ENCODE measurements around the gene TBC1D4.

The TBC1D4 gene, protein sequence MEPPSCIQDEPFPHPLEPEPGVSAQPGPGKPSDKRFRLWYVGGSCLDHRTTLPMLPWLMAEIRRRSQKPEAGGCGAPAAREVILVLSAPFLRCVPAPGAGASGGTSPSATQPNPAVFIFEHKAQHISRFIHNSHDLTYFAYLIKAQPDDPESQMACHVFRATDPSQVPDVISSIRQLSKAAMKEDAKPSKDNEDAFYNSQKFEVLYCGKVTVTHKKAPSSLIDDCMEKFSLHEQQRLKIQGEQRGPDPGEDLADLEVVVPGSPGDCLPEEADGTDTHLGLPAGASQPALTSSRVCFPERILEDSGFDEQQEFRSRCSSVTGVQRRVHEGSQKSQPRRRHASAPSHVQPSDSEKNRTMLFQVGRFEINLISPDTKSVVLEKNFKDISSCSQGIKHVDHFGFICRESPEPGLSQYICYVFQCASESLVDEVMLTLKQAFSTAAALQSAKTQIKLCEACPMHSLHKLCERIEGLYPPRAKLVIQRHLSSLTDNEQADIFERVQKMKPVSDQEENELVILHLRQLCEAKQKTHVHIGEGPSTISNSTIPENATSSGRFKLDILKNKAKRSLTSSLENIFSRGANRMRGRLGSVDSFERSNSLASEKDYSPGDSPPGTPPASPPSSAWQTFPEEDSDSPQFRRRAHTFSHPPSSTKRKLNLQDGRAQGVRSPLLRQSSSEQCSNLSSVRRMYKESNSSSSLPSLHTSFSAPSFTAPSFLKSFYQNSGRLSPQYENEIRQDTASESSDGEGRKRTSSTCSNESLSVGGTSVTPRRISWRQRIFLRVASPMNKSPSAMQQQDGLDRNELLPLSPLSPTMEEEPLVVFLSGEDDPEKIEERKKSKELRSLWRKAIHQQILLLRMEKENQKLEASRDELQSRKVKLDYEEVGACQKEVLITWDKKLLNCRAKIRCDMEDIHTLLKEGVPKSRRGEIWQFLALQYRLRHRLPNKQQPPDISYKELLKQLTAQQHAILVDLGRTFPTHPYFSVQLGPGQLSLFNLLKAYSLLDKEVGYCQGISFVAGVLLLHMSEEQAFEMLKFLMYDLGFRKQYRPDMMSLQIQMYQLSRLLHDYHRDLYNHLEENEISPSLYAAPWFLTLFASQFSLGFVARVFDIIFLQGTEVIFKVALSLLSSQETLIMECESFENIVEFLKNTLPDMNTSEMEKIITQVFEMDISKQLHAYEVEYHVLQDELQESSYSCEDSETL (N-terminal part only)

DNA sequence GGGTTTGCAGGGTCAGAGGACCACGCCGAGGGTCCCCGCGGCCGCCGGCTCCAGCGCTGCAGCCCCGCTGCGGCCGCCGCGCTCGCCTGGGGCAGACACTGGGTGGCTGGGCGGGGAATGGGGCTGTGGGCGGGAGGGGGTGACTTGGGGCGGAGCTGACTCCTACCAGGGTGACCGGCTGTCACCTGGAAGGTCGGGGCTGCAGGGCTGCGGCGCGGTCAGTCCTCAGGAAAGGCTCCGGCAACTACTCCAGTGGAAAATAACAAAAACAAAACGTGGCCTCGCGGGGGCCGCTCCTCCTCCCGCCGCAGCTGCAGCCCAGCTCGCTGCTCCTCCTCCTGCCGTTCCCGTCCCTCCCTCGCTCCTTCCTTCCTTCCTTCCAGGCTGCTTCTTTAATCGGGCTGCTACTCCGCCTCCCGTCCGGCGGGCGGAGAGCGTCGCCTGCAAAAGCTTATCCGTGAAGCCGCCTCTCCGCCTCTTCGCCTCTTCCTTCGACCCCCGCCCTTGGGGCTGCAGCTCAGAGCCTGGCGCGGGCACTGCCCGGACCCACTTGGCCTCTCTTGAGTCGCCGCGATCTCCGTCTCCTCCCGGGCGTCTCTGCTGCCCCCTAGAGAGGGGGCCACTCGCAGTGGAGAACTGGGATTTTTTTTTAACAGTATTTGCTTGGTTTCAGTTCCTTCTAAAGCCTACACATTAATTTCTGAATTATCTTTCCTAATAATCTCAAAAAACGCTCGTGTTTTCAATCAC lies at the start of gene TBC1D4:
TBC1D4 (minus strand) TSS at position 100 of the 750 bp plus-strand sequence. CDS start 402 bp downstream, outside the sequence.
- DNase-seq = peak; percentile 90
- no peaks in the 10 kb centered on the region for H3K9me3 ChIP-seq (ENCODE audit: severe bottlenecking)
- no peaks in the 10 kb centered on the region for H3K27me3 ChIP-seq (ENCODE audit: insufficient read depth, low read depth, severe bottlenecking)
- TF ChIP-seq, protein P1, sequence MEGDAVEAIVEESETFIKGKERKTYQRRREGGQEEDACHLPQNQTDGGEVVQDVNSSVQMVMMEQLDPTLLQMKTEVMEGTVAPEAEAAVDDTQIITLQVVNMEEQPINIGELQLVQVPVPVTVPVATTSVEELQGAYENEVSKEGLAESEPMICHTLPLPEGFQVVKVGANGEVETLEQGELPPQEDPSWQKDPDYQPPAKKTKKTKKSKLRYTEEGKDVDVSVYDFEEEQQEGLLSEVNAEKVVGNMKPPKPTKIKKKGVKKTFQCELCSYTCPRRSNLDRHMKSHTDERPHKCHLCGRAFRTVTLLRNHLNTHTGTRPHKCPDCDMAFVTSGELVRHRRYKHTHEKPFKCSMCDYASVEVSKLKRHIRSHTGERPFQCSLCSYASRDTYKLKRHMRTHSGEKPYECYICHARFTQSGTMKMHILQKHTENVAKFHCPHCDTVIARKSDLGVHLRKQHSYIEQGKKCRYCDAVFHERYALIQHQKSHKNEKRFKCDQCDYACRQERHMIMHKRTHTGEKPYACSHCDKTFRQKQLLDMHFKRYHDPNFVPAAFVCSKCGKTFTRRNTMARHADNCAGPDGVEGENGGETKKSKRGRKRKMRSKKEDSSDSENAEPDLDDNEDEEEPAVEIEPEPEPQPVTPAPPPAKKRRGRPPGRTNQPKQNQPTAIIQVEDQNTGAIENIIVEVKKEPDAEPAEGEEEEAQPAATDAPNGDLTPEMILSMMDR (IDR thresholded peaks at IDR 0.05; ENCODE audit: low read depth, low read length) = peak; percentile 55
- peak within 1 kb of the TSS; percentile 74 for H3K4me3 ChIP-seq (ENCODE audit: low read depth, low read length)
- H3K36me3 ChIP-seq = no peaks in the 10 kb centered on the region
- H3K27ac ChIP-seq = peak within 1 kb of the TSS; percentile 68

DNA sequence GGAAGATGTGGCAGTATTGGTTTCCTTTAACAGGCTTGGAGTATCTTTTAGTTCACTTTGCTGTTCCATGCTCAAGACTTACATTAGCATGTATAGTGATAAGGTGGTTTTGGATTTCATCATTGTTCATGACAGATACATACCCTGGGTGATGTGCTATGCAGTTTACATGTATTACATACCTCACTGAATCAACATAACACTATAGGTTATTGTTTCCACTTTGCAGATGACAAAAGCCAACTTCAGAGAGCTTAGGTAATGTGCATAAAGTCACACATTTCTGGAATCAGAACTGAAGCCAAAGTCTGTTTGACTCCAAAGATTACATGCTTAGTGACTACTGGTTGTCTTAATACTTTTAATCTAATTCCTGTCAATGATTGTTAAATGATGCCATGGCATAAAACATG lies 48.6 kb upstream of the TBC1D4 start:
- H3K9me3 ChIP-seq (ENCODE audit: severe bottlenecking) = no peaks in the 10 kb centered on the region
- H3K27me3 ChIP-seq (ENCODE audit: insufficient read depth, low read depth, severe bottlenecking) = no peaks in the 10 kb centered on the region
- H3K4me3 ChIP-seq (ENCODE audit: low read depth, low read length) = no peak overlapping the region
- H3K36me3 ChIP-seq = no peaks in the 10 kb centered on the region
- no peak overlapping the region for H3K27ac ChIP-seq
- TF ChIP-seq, protein P1 (IDR thresholded peaks at IDR 0.05; ENCODE audit: low read depth, low read length) = no peak
- no peak for DNase-seq

DNA sequence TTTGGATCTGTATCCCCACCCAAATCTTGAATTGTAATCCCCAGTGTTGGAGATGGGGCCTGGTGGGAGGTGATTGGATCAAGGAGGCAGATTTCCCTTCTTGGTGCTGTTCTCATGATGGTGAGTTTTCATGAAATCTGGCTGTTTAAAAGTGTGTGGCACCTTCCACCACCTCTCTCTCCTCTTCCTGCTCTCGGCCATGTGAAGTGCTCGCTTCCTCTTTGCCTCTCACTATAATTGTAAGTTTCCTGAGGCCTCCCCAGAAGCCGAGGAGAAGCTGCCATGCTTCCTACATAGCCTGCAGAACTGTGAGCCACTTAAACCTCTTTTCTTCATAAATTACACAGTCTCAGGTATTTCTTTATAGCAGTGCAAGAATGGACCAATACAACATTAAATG lies 40.0 kb upstream of the TBC1D4 start:
- no peak overlapping the region for H3K4me3 ChIP-seq (ENCODE audit: low read depth, low read length)
- H3K27ac ChIP-seq = no peak overlapping the region
- DNase-seq = no peak
- TF ChIP-seq, protein P1 (IDR thresholded peaks at IDR 0.05; ENCODE audit: low read depth, low read length) = no peak
- no peaks in the 10 kb centered on the region for H3K9me3 ChIP-seq (ENCODE audit: severe bottlenecking)
- H3K27me3 ChIP-seq (ENCODE audit: insufficient read depth, low read depth, severe bottlenecking) = no peaks in the 10 kb centered on the region
- H3K36me3 ChIP-seq = no peaks in the 10 kb centered on the region

DNA sequence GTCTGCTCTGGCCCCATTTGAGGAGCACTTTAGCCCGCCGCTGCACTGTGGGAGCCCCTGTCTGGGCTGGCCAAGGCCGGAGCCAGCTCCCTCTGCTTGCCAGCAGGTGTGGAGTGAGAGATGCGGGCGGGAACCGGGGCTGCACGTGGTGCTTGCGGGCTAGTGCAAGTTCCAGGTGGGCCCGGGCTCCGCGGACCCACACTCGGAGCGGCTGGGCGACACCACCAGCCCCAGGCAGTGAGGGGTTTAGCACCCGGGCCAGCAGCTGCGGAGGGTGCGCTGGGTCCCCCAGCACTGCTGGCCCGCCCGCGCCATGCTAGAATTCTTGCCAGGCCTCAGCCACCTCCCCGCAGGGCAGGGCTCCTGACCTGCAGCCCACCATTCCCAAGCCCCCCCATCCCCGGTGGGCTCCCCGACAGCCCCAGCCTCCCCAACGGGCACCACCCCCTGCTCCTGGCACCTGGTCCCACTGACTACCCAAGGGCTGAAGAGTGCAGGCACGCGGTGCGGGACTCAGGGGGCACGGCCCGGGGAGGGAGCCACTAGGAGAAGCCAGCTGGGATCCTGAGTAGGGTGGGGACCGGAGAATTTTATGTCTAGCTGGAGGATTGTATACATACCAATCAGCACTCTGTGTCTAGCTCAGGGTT lies 36.6 kb upstream of the TBC1D4 start:
- Histone ChIP-seq H3K4me3 (ENCODE audit: low read depth, low read length) (no peak overlapping the region), H3K27me3 (ENCODE audit: insufficient read depth, low read depth, severe bottlenecking) (no peaks in the 10 kb centered on the region), H3K36me3 (no peaks in the 10 kb centered on the region), H3K27ac (no peak overlapping the region), H3K9me3 (ENCODE audit: severe bottlenecking) (no peaks in the 10 kb centered on the region)
- no peak for DNase-seq
- TF ChIP-seq, protein P1 (IDR thresholded peaks at IDR 0.05; ENCODE audit: low read depth, low read length) = no peak

All from WERI-Rb-1 (cell line).